MG63 (cell line): ENCODE results near the gene NBPF1. TPM values are rescaled to one million over a fixed set of nuclear protein-coding genes. Genes with fewer than 3 reads are reported as not detected.
"Not testable (repeated sequence)": the region's sequence is repeated elsewhere in the genome, so short reads cannot be mapped to it uniquely, and the experiment has no call there.

Experiments used
- DNase-seq: peaks from one replicate; pipeline ENCODE4 v3.0.0-alpha.2; 2020
- H3K27me3 ChIP-seq: fragments of 250-450 bp; sonication (Bioruptor Pico); 2 replicates; pipeline ENCODE4 v1.5.1; 2020; ENCODE audit warnings: mild to moderate bottlenecking, moderate library complexity
- H3K36me3 ChIP-seq: fragments of 250-450 bp; sonication (Bioruptor Pico); 2 replicates; pipeline ENCODE4 v1.5.1; 2020; ENCODE audit warnings: mild to moderate bottlenecking, moderate library complexity
- H3K4me3 ChIP-seq: fragments of 250-450 bp; sonication (Bioruptor Pico); 2 replicates; pipeline ENCODE4 v1.5.1; 2020; ENCODE audit warnings: mild to moderate bottlenecking, moderate library complexity
- H3K9me3 ChIP-seq: fragments of 250-450 bp; sonication (Bioruptor Pico); 2 replicates; pipeline ENCODE4 v1.5.1; 2020; ENCODE audit warnings: mild to moderate bottlenecking, moderate library complexity
- total RNA-seq: library from RNA; depleted of rRNA; stranded (reverse); fragments of >200 nt; shearing (Covaris generic); gene quantifications from 2 replicates; pipeline ENCODE4 v1.2.3, GENCODE V29; 2014; ENCODE audit warnings: low replicate concordance

The NBPF1 gene
- total RNA-seq, 1 experiment from 2014 or later, result 9.2 TPM

GRCh38 chr1:16540421-16540893, 72.9 kb downstream of the NBPF1 start:
- H3K27me3 ChIP-seq, H3K36me3 ChIP-seq, DNase-seq, H3K4me3 ChIP-seq, H3K9me3 ChIP-seq: not testable (repeated sequence)

- not testable (repeated sequence) for H3K9me3 ChIP-seq, H3K4me3 ChIP-seq, DNase-seq, H3K36me3 ChIP-seq, H3K27me3 ChIP-seq
These were observed 75.8 kb downstream of the NBPF1 start for GRCh38 chr1:16537528-16537927.

GRCh38 chr1:16536796-16537195, 76.6 kb downstream of the NBPF1 start:
- not testable (repeated sequence) for H3K27me3 ChIP-seq, DNase-seq, H3K36me3 ChIP-seq, H3K4me3 ChIP-seq, H3K9me3 ChIP-seq

GRCh38 chr1:16535898-16536297, 77.5 kb downstream of the NBPF1 start:
- not testable (repeated sequence) for H3K9me3 ChIP-seq, H3K4me3 ChIP-seq, DNase-seq, H3K36me3 ChIP-seq, H3K27me3 ChIP-seq

- H3K4me3 ChIP-seq, DNase-seq, H3K36me3 ChIP-seq, H3K9me3 ChIP-seq, H3K27me3 ChIP-seq: not testable (repeated sequence)
These were observed 77.9 kb downstream of the NBPF1 start for GRCh38 chr1:16535487-16535886.

GRCh38 chr1:16534829-16535456, 78.4 kb downstream of the NBPF1 start:
- H3K9me3 ChIP-seq, H3K36me3 ChIP-seq, H3K4me3 ChIP-seq, H3K27me3 ChIP-seq: not testable (repeated sequence)
- DNase-seq, result peak; percentile 90

GRCh38 chr1:16534239-16534828, 79.0 kb downstream of the NBPF1 start:
- peak; percentile 55 for DNase-seq
- not testable (repeated sequence) for H3K4me3 ChIP-seq, H3K27me3 ChIP-seq, H3K36me3 ChIP-seq, H3K9me3 ChIP-seq

GRCh38 chr1:16532235-16532991, 81.0 kb downstream of the NBPF1 start:
- not testable (repeated sequence) for H3K36me3 ChIP-seq, DNase-seq, H3K27me3 ChIP-seq, H3K4me3 ChIP-seq, H3K9me3 ChIP-seq

- H3K9me3 ChIP-seq, H3K27me3 ChIP-seq, DNase-seq, H3K4me3 ChIP-seq, H3K36me3 ChIP-seq: not testable (repeated sequence)
These were observed 85.0 kb downstream of the NBPF1 start for GRCh38 chr1:16528338-16528737.

GRCh38 chr1:16525769-16526168, 87.6 kb downstream of the NBPF1 start:
- H3K27me3 ChIP-seq, H3K36me3 ChIP-seq, H3K4me3 ChIP-seq, DNase-seq, H3K9me3 ChIP-seq: not testable (repeated sequence)

- DNase-seq, H3K4me3 ChIP-seq, H3K36me3 ChIP-seq, H3K27me3 ChIP-seq, H3K9me3 ChIP-seq: not testable (repeated sequence)
These were observed 91.7 kb downstream of the NBPF1 start for GRCh38 chr1:16521679-16522078.

GRCh38 chr1:16521288-16521583, 92.1 kb downstream of the NBPF1 start:
- Histone ChIP-seq H3K4me3 (no peak overlapping the region), H3K36me3 (no peaks in the 10 kb centered on the region), H3K27me3 (no peaks in the 10 kb centered on the region), H3K9me3 (no peaks in the 10 kb centered on the region)
- DNase-seq, result no peak

- H3K27me3 ChIP-seq, DNase-seq, H3K36me3 ChIP-seq, H3K9me3 ChIP-seq, H3K4me3 ChIP-seq: not testable (repeated sequence)
These were observed 92.7 kb downstream of the NBPF1 start for GRCh38 chr1:16520435-16521287.

GRCh38 chr1:16519255-16519951, 94.0 kb downstream of the NBPF1 start:
- H3K4me3 ChIP-seq, H3K27me3 ChIP-seq, H3K9me3 ChIP-seq, DNase-seq, H3K36me3 ChIP-seq: not testable (repeated sequence)

GRCh38 chr1:16518913-16519254, 94.5 kb downstream of the NBPF1 start:
- H3K4me3 ChIP-seq, H3K36me3 ChIP-seq, H3K27me3 ChIP-seq, H3K9me3 ChIP-seq, DNase-seq: not testable (repeated sequence)

- DNase-seq, H3K36me3 ChIP-seq, H3K9me3 ChIP-seq, H3K27me3 ChIP-seq, H3K4me3 ChIP-seq: not testable (repeated sequence)
These were observed 96.5 kb downstream of the NBPF1 start for GRCh38 chr1:16516694-16517410.
